Measurements from ENCODE around the gene FGD5.

- TF ChIP-seq CTCF (IDR thresholded peaks at IDR 0.05) (no peak), EZH2 (IDR thresholded peaks at IDR 0.05; ENCODE audit: borderline replicate concordance, insufficient read depth, low read depth, low read length, poor library complexity, severe bottlenecking) (no peak)
Measured at GRCh38 chr3:14811684-14812083, 7.1 kb upstream of the FGD5 start.
